Fibroblast of lung (primary cell): Measurements from ENCODE around the gene ITPK1.

ENCODE experiments used
- CTCF ChIP-seq, 2 donors: IDR thresholded peaks in 1 of 2; conservative IDR thresholded peaks in 1 of 2; 1 replicate in 1 of 2; 2 replicates in 1 of 2; pipeline ENCODE4 v1.5.1; 2011 to 2012; ENCODE audit warnings: low read length in 2 of 2, control low read depth in 1 of 2, inconsistent platforms in 1 of 2, low read depth in 1 of 2, mild to moderate bottlenecking in 1 of 2
- EZH2 ChIP-seq: IDR thresholded peaks from 2 replicates; pipeline ENCODE4 v1.5.1; 2012; ENCODE audit warnings: low read length, control low read depth, mild to moderate bottlenecking; ENCODE audit errors: missing control alignments

GRCh38 chr14:93030761-93031160 lies 85.0 kb downstream of the ITPK1 start:
- TF ChIP-seq CTCF (conservative IDR thresholded peaks at IDR 0.05 in 1 of 2, IDR thresholded peaks at IDR 0.05 in 1 of 2; ENCODE audit: low read depth in 1 of 2, low read length in 2 of 2) (no peak), EZH2 (no peak)
